GM10266 (cell line): Measurements from ENCODE around the gene SPN.
"Not testable (repeated sequence)": the region's sequence is repeated elsewhere in the genome, so short reads cannot be mapped to it uniquely, and the experiment has no call there.

ENCODE experiments used
- DNase-seq: peaks from one replicate; pipeline ENCODE4 v3.0.0; 2012; ENCODE audit errors: extremely low spot score
- TF ChIP-seq, protein P1 (sequence below): IDR thresholded peaks from 2 replicates; pipeline ENCODE4 v1.5.1; 2012; ENCODE audit warnings: mild to moderate bottlenecking, low read depth; ENCODE audit not compliant: control insufficient read depth, insufficient read depth; ENCODE audit errors: missing control alignments

Gene SPN

DNA sequence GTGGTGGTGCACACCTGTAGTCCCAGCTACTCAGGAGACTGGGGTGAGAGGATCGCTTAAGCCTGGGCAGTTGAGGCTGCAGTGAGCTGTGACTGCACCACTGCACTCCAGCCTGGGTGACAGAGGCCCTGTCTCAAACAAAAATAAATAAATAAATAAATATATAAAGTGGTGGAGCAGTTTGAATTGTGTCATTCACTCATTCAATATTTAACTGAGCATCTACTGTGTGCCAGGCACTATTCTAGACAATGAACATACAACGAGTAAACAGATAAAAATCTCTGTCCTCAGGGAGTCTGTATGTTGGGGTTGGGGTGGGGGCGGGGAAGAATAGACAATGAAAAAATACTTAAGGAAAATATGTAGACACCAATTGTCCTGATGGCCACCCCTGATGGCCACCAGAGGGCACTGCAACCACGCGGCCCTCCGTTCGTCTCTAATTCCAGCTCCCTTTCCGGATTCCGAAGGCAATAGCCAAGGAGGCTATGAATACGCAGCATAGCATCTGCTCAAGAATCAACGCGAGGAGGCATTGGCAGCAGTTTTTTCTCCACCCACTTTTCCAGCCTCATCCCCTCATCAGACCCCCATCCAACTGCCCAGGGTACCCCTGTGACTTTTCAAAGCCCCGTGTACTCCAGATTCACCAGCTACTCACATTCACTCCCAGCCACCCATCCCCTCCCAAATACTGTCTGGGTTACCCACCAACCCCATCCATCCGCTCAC is 37.4 kb downstream of the SPN start:
- peak; percentile 82 for DNase-seq
- TF ChIP-seq, protein P1, sequence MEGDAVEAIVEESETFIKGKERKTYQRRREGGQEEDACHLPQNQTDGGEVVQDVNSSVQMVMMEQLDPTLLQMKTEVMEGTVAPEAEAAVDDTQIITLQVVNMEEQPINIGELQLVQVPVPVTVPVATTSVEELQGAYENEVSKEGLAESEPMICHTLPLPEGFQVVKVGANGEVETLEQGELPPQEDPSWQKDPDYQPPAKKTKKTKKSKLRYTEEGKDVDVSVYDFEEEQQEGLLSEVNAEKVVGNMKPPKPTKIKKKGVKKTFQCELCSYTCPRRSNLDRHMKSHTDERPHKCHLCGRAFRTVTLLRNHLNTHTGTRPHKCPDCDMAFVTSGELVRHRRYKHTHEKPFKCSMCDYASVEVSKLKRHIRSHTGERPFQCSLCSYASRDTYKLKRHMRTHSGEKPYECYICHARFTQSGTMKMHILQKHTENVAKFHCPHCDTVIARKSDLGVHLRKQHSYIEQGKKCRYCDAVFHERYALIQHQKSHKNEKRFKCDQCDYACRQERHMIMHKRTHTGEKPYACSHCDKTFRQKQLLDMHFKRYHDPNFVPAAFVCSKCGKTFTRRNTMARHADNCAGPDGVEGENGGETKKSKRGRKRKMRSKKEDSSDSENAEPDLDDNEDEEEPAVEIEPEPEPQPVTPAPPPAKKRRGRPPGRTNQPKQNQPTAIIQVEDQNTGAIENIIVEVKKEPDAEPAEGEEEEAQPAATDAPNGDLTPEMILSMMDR = peak; percentile 77

DNA sequence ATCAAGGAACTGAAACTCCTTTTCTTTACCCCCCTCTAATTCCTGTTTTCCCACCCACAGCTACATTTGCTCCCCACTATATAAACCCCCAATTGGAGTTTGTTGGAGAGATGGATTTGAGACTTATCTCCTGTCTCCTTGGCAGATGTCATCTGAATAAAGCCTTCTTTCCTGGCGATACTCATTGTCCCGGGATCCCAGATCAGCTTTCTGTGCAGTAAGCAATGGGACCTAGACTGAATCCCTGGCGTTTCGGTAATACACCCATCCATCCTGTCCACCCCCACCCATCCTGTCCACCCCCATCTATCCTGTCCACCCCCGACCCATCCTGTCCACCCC is 38.1 kb downstream of the SPN start:
- no peak for DNase-seq

DNA sequence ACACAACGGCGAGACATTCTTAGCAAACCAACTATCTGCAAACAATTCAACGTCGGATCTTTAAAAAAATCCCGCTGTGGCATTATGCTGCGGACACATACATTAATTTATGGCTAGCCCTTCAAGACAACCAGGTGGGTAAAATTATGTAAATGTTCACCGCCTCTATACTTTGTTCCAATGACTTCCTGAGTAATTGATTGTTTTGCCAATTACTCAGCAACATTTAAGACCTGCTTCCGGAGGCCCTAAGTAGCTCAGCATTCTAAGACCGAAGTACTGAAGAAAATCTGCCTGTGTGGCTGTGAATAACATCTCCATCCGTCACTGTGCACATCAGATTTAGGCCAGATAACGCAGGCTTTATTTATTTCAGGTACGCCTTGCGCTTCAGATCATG is 39.2 kb downstream of the SPN start:
- TF ChIP-seq, protein P1 = no peak
- peak; percentile 27 for DNase-seq

More for the DNA sequence above, 38.1 kb downstream of the SPN start:
- TF ChIP-seq, protein P1 = no peak

DNA sequence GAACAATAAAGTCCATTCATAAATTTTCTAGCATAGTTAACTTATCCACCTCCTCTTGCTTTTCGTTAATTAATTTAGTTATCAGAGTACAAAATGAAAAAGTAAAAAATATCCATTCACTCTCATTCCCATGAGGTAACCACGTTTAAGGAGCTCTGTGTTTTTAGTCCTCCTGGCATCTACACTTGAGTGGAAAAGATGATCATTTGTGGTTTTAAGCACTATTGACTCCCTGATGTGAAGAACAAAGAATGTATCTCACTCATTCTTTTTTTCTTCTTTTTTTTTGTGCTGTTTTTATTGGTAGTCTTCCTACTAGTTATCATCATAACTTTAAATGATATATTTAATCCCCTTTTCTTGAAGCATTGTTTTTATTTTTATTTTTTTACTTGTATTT is 42.0 kb downstream of the SPN start:
- no peak for DNase-seq
- TF ChIP-seq, protein P1 = no peak

DNA sequence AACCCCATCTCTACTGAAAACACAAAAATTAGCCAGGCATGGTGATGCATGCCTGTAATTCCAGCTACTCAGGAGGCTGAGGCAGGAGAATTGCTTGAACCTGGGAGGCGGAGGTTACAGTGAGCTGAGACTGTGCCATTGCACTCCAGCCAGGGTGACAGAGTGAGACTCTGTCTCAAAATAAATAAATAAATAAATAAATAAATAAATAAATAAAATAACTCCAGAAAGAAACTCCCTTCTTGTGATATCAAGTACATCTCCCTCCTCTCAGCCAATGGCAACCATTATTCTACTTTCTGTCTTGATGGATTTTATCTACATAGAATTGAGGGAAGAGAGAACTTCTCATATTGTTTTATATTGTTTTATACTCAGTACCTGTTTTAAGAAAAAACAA is 44.1 kb downstream of the SPN start:
- not testable (repeated sequence) for DNase-seq

DNA sequence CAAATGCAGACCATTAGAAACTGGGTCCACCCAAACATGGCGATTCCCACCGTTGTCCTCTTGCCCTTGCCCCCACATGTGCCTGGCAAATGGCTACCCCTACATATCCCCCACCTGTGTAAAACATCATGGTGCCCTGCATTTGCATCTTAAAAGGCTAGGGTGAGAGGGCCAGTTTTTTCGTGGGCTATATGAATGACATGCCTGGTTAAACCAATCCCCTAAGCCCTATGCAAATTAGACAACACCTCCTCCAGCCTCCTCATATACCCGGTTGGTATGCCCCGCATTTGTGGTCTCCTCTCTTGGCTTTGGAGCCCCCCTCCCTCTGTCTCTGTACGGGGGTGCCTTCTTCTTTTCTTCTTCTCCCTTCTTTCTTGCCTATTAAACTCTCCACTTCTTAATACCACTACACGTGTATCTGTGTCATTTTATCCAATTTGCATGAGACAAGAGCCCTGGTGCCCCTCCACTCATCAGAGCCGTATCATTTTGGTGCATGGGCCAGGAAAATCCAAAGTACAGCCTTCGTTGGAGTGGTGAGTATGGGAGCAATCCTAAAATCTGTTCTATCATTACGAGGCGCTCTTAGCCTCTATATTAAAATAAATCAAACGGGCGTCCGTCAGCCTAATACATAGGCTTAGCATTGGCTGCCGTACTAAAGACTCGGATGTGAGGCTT is 46.0 kb downstream of the SPN start:
- TF ChIP-seq, protein P1 = no peak
- DNase-seq = no peak

DNA sequence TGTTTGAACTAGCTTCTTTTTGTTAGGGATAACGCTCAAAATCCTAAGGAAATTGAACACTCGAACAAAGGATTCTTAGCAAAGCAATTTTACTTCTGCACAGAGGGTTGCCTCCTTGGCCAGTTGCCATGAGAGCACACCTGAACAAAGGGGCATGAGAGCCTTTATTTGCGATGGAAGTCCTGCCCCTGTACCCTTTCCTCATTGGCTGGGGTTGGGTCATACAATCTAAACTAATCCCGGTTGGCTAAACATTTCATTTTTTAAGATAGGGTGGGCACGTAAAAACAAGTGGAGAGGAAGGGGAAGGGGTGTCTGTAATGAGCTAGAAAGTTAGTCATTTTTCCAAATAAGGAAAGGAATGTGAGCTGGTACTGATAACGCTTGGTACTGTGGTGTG is 46.6 kb downstream of the SPN start:
- DNase-seq = not testable (repeated sequence)

DNA sequence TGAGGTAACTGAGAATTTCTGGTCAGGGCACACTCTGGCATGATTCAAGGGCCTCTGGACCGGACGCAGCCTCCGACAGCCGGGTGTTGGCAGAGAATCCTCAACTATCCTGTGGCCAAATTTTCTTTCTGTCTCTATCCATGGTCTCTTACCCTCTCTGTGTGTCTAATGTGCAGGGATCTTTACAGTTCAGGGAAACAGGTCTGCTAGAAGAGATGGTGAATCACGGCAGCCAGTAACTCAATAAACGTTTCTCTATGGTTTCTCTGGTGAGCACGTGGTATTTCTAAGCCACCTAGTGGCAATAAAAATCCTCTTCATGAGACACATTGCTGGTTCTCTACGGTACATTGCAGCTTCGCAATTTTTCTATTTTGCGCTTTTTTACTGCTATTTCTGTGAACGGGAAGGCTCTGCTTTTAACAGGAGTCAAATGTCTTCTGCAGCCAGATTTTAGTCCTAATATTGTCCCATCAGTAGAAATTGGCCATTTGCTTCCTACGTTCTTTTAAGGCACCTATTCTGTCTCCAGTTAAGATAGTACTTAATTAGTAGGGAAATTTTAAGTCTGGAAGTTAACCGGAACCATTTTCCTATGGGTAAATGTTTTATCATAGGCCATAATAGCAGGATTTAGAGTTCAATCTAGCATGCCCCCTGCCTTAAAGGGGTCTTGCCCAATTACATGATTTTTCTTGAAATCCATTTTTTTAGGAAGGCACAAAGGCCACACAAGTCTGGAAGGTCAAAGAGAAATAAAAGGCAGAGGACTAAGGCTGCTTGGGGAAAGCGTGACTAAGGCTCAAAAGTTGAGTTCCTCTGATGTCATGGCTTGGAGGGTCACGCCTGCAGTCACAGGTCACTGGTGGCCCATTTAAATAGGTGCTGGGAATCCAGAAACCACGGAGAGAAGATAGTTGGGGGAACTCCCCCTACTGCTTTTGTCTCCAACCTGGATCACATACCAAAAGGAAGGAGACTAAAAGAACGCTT is 47.5 kb downstream of the SPN start:
- DNase-seq = peak; percentile 59
- TF ChIP-seq, protein P1 = peak; percentile 52
